Kidney glomerular epithelial cell (primary cell): ENCODE measurements around the gene LRMDA.

ENCODE experiments used
- DNase-seq: peaks from one replicate; lab custom pipeline; 2025; lab: John Stamatoyannopoulos, UW

Gene LRMDA

GRCh38 chr10:75836064-75836463 is 404.6 kb downstream of the LRMDA start:
- no peak for DNase-seq

DNA sequence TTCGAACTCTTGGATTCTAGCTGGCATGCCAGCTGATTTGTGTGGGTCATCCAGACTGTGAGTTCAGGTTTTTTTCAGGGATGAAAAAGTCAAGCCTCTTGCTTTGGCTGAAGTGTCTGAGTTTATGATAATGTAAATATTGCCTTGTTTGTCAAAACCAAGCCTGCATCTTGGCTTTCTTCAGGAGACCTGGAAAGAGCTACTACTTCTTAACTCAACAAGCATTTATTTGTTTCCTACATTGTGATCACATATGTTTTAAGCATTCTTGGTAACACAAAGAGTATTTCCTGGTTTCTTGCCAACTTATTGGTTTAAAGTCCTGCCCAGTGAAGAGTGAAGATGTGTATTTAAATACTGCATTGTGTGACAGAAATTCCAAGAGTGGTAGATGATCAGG is 407.1 kb downstream of the LRMDA start:
- peak; percentile 3 for DNase-seq

GRCh38 chr10:75839020-75839419 is 407.6 kb downstream of the LRMDA start:
- DNase-seq, result no peak

- DNase-seq, result no peak
Measured at GRCh38 chr10:75841266-75841665, 409.8 kb downstream of the LRMDA start.

- DNase-seq, result no peak
Measured at GRCh38 chr10:75845176-75845947, 413.9 kb downstream of the LRMDA start.

DNA sequence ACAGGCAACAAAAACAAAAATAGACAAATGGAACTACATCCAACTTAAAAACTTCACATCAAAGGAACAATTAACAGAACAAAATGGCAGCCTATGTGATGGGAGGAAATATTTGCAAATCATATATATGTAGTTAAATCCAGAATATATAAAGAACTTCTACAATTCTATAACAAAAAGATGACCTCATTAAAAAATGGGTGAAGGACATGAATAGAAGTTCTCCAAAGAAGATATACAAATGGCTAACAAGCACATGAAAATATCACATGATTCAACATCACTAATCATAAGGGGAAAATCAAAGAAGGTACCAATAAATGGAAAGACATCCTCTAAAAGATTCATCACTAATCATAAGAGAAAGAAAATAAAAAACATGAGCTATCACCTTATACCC is 416.1 kb downstream of the LRMDA start:
- no peak for DNase-seq

- no peak for DNase-seq
Measured at GRCh38 chr10:75851580-75852345, 420.3 kb downstream of the LRMDA start.

GRCh38 chr10:75852851-75853484 is 421.5 kb downstream of the LRMDA start:
- DNase-seq, result no peak

DNA sequence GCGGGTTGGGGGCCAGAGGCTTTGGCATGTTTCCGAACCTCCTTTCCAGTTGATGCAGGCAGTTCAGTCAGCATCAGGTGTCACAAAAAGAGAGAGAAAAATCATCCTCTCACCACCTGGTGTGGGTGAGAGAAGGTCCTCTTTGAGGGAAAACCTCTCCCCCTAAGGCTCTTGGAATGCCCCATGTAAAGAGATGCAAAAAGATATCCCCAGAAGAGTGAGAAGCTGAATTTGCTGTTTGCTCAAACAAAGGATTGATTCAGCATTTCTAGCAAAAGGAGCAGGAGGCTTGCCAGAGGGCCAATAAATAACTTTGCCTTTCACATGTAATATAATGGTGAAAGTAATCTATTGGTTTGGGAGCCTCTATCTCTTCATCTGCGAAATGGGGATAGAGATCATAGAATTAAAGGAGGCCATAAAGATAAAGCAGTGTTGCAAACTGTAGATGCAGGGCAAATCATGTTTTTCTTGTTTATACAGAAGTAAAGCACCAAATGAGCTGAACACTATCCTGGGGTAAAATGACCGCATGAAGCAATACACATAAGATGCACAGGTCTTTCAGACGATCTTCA is 425.9 kb downstream of the LRMDA start:
- DNase-seq, result no peak

- no peak for DNase-seq
Measured at GRCh38 chr10:75857896-75858295, 426.5 kb downstream of the LRMDA start.

GRCh38 chr10:75858339-75858738 is 426.9 kb downstream of the LRMDA start:
- no peak for DNase-seq

- DNase-seq, result no peak
Measured at GRCh38 chr10:75859141-75859540, 427.7 kb downstream of the LRMDA start.

GRCh38 chr10:75860009-75860408 is 428.6 kb downstream of the LRMDA start:
- no peak for DNase-seq

DNA sequence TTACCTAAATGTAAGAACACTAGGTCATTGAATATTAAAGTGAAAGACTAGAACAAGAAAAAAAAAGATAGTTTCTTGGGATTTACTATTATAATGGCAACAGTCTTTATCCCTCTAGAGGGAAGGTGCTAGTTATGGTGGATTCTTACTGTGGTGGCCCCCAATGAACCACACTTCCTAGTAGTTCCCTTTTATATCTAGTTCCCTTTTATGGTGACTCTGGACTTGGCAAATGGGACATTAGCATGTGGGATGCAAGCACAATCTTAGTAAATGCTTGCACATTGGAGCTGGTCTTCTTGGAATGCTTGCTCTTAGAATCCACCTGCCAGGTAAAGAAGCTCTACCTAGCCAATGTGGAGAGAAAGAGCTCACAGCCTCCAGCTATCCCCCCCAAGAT is 430.2 kb downstream of the LRMDA start:
- DNase-seq, result no peak

GRCh38 chr10:75862935-75863334 is 431.5 kb downstream of the LRMDA start:
- no peak for DNase-seq

GRCh38 chr10:75864717-75865116 is 433.3 kb downstream of the LRMDA start:
- DNase-seq, result no peak

DNA sequence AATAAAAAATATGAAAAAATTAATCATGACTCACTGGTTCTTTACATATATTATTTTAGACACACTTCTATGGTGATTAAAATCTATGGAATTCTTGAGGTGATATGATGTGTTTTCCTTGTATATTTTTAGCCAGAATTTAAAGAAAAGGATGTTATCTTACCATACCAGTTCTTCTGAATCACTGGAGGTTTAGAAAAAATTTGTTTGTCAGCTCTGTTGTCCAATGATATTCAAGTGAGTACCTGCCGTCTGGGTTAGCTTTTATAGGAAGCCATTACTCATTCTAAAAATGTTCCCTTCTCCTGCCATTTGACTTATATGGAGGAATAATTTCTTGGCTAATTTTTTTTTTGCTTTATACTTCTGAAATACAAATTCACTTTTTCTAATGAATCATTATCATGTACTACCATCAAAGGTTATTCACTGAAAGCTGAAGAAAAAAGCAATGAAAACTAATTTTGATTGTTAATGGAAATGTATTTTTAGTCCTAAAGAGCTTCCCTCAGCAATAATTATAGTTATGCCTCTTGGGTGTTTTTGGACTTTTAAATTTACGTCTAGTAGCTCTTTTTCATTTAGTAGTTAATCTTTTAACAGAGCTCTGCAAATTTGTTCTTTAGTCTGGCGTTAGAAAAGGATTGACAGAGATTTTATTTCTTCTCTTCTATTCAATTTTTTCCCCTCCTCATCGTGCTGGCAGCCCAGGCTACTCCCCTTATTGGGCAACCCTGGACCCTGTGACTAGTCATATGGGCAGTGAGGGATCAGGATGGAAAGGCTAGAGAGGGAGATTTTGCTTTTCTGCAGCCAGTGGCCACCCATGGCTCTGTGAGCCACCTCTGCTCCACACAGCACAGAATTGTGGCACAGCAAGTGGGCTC is 434.2 kb downstream of the LRMDA start:
- no peak for DNase-seq

DNA sequence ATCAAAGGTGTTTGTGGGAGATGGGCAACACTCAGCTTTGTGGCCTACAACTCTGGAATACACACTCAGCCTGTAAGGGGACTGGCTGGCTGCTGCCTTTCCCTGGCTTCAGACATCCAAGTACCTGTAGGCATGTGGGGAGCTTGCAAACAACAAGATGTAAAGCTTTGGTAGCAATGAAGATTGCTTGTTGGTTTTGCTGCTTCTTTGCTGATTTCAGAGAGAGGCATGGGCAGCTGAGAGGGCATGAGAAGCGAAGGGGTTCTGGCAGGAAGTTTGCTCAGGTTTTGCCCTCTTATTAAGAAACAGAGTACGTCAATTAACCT is 434.8 kb downstream of the LRMDA start:
- DNase-seq, result no peak

DNA sequence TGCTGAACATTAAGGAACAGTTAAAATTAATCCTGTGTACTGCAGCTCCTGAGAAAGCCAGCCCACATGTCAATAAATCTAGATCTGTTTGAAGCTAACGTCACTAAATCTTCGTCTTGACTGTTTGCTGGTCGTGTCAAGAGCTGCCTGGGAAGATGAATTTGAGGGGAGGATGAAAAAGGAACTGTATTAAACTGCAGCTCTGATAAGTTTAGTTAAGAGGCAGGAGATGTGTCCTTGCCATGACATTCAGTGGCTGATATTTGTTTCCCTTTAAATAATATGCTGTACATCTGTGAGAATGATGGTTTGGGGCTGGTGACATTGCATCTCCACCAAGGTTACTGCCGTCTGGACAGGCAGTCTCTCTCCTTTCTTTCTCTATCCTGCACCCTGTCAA is 435.3 kb downstream of the LRMDA start:
- DNase-seq, result no peak

DNA sequence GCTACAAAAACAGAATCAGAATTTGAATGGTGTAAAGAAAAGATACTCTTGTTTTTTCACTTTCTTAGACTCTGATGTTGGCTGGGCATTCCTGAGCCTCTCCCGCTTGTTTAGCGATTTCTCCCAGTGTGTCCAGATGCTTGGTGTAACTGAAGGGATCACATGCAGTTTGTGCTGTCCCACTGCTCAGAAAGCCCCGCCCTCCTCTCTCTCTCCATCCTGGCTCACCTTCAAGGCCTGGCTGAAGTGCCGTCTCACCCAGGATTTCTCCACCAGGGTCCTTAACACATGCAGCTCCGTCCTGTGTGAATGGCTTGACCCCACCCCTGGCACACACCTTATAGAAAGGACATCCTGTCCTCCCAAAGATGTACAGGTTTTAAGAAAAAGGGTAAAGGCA is 437.1 kb downstream of the LRMDA start:
- no peak for DNase-seq

DNA sequence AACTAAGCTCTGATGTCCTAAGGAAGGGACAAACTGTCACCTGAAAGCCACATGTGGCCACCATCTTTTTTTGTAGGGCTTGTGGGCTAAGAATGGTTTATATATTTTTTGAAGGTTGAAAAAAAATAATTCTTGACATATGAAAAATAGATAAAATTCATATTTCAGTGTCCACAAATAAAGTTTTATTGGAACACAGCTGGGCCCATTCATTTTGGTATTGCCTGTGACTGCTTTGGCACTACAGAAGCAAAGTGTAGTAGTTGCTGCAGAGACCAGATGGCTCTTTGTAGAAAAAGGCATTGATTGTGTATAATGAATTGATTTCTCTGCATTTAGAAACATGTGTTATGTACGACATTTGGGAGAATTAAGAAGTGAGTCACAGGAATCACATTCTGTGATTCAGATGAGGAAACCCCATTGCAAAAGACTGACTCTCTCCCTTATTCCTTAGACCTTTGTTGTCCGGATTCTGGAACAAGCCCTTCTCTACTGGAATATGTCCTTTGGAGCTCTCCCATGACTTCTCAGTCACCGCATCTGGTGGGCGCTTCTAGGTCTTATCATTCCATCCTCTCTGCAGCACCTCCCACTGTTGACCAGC is 438.7 kb downstream of the LRMDA start:
- DNase-seq, result no peak
